ENCODE results near the gene ASH1L.

DNA sequence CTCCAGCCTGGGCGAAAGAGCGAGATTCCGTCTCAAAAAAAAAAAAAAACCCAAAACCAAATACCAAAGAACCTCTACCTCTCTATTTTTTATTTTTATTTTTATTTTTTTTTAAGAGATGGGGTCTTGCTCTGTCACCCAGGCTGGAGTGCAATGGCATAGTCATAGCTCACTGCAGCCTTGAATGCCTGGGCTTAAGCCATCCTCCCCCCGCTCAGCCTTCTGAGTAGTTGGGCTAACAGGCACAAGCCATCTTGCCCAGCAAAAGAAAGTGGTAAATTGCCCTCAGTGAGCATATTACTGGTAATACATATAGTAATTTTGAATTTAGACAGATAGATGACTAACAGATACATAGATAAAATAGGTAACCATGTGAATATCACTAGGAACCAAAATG is 77.4 kb downstream of the ASH1L start:
- no peak for TF ChIP-seq BHLHE40 (IDR thresholded peaks at IDR 0.05; ENCODE audit: borderline replicate concordance)
- no peak for TF ChIP-seq SP1 (IDR thresholded peaks at IDR 0.05)
- no peak for TF ChIP-seq FOXK2 (IDR thresholded peaks at IDR 0.05)
- TF ChIP-seq TARDBP (IDR thresholded peaks at IDR 0.05), result no peak
